ENCODE results near the gene CDIPT.
A peak's percentile ranks its signal among the peaks of the same experiment; 100 is the strongest.

Gene CDIPT

GRCh38 chr16:29857133-29857760 lies 5.8 kb downstream of the CDIPT start:
- no peak for ATAC-seq
- peaks cover 25% of the 10 kb centered on the region for H3K4me1 Mint-ChIP-seq
- no peaks in the 10 kb centered on the region for H3K9me3 Mint-ChIP-seq
- H3K27ac Mint-ChIP-seq = no peak overlapping the region
- peaks cover 40% of the 10 kb centered on the region for H3K36me3 Mint-ChIP-seq
- DNase-seq (ENCODE audit: low spot score in 2 of 2) = no peak
- no peak overlapping the region for H3K4me3 Mint-ChIP-seq

DNA sequence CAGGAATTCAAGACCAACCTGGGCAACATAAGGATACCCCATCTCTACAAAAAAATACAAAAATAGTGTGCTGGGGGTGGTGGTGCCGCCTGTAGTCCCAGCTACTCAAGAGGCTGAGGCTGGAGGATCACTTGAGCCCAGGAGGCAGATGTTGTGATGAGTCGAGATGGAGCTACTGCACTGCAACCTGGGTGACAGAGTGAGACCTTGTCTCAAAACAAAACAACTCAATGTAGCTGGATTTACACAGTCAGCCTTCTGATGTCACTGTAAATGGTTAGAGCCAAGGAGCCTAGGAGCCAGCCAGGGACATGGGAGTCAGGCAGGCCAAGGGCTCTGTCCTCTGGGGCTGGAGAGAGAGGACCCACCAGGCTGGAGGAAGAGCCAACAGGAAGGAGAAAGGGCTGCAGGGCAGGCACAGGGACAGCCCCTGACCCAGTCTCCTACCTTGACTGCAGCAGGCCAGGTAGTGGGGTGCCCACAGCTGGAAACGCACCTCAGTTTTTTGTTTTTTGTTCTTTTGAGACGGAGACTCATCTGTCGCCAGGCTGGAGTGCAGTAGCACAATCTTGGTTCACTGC lies 8.4 kb downstream of the CDIPT start:
- DNase-seq (ENCODE audit: low spot score in 2 of 2) (no peak), ATAC-seq (no peak)
- Mint-ChIP-seq H3K9me3 (no peaks in the 10 kb centered on the region), H3K4me1 (peaks cover 8% of the 10 kb centered on the region), H3K36me3 (peaks cover 23% of the 10 kb centered on the region), H3K4me3 (no peak overlapping the region), H3K27ac (peak overlapping the region; percentile 48)

GRCh38 chr16:29852654-29853053 lies 10.4 kb downstream of the CDIPT start:
- Mint-ChIP-seq H3K4me1 (peaks cover 5% of the 10 kb centered on the region), H3K4me3 (no peak overlapping the region), H3K9me3 (no peaks in the 10 kb centered on the region), H3K27ac (no peak overlapping the region), H3K36me3 (peaks cover 23% of the 10 kb centered on the region)
- DNase-seq (ENCODE audit: low spot score in 2 of 2) (no peak), ATAC-seq (no peak)

DNA sequence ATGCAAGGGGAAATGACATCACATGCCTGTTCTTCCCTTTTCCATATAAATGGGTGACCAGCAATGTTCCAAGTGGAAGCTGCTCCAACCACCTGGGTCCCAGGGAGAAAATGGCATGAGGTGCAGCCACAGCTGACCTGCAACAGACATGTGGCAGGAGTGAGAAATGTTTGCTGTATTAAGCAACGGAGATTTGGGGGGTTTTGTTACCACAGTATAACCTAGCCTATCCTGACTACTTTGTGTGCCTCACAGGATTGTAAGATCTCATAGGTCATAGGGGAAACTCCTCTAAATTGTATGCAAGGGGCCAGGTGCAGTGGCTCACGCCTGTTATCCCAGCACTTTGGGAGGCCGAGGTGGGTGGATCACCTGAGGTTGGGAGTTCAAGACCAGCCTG lies 12.0 kb downstream of the CDIPT start:
- DNase-seq (ENCODE audit: low spot score in 2 of 2) = no peak
- ATAC-seq = no peak
- H3K9me3 Mint-ChIP-seq = no peaks in the 10 kb centered on the region
- H3K36me3 Mint-ChIP-seq = peaks cover 34% of the 10 kb centered on the region
- H3K27ac Mint-ChIP-seq = no peak overlapping the region
- H3K4me1 Mint-ChIP-seq = peaks cover 10% of the 10 kb centered on the region
- H3K4me3 Mint-ChIP-seq = no peak overlapping the region

DNA sequence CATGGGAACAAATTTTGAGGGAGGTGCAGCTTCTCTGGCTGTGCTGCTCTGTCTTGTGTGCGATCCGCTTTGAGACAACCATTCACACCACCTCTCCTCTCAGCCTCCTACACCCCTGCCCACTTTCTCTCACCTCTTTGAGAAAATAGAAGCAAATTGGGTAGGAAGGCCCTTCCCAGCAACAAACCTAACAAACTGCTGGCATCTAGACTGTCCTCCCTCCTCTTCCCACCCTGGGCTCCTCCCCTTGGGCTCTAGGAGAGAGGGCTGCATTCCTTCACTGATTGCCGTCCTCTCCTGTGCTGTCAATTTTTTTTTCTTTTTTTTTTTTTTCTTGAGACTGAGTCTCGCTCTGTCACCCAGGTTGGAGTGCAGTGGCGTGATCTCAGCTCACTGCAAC lies 13.5 kb downstream of the CDIPT start:
- Mint-ChIP-seq H3K4me1 (peaks cover 10% of the 10 kb centered on the region), H3K36me3 (peaks cover 49% of the 10 kb centered on the region), H3K4me3 (no peak overlapping the region), H3K27ac (no peak overlapping the region), H3K9me3 (no peaks in the 10 kb centered on the region)
- ATAC-seq (no peak), DNase-seq (ENCODE audit: low spot score in 2 of 2) (no peak)

- Mint-ChIP-seq H3K36me3 (peaks cover 58% of the 10 kb centered on the region), H3K4me3 (no peak overlapping the region), H3K9me3 (no peaks in the 10 kb centered on the region), H3K4me1 (peaks cover 10% of the 10 kb centered on the region), H3K27ac (no peak overlapping the region)
- ATAC-seq (peak; percentile 93), DNase-seq (ENCODE audit: low spot score in 2 of 2) (peak; percentile 81 to 88)
These were observed 14.4 kb downstream of the CDIPT start for GRCh38 chr16:29848420-29849297.

DNA sequence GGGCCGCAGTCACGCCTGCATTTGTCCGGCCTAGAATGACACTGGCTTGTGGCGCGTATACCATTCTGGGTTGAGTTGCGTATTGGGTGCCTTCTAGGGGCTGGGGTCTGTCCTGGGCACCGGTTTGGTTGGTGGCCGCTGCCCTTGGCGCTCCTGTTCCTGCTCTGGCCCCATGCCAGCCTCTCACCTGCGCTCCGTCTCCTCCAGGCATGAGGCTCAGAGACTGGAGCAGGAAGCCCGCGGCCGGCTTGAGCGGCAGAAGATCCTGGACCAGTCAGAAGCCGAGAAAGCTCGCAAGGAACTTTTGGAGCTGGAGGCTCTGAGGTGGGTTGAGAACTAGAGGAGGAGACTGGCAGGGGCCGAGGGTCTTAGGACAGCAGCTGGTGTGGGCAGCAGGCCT lies 17.4 kb downstream of the CDIPT start:
- H3K27ac Mint-ChIP-seq = peak overlapping the region; percentile 63
- H3K4me3 Mint-ChIP-seq = no peak overlapping the region
- no peak for DNase-seq (ENCODE audit: low spot score in 2 of 2)
- no peak for ATAC-seq
- no peaks in the 10 kb centered on the region for H3K9me3 Mint-ChIP-seq
- peaks cover 10% of the 10 kb centered on the region for H3K4me1 Mint-ChIP-seq
- peaks cover 87% of the 10 kb centered on the region for H3K36me3 Mint-ChIP-seq

DNA sequence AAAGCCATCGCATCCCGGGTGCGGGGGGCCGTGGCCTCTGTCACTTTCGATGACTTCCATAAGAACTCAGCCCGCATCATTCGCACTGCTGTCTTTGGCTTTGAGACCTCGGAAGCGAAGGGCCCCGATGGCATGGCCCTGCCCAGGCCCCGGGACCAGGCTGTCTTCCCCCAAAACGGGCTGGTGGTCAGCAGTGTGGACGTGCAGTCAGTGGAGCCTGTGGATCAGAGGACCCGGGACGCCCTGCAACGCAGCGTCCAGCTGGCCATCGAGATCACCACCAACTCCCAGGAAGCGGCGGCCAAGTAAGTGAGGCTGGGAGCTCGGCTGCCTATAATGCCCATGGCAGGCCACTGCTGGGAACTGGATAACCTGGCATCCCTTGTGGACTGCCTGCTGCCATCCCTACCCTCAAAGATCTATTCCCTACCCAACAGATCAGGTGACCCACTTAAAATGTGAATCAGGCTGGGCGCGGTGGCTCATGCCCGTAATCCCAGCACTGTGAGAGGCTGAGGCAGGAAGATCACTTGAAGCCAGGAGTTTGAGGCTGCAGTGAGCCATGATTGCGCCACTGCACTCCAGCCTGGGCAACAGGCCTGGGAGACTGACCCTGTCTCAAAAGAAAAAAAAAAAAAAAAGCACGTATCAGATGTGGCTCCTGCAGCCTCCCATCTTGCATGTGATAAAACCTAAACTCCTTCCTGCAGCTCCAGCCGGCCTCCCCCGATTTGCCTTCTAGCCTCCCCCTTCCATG lies 18.3 kb downstream of the CDIPT start:
- Mint-ChIP-seq H3K4me3 (no peak overlapping the region), H3K9me3 (no peaks in the 10 kb centered on the region), H3K36me3 (peaks cover 94% of the 10 kb centered on the region), H3K4me1 (peaks cover 10% of the 10 kb centered on the region), H3K27ac (peak overlapping the region; percentile 63)
- no peak for ATAC-seq
- no peak for DNase-seq (ENCODE audit: low spot score in 2 of 2)

DNA sequence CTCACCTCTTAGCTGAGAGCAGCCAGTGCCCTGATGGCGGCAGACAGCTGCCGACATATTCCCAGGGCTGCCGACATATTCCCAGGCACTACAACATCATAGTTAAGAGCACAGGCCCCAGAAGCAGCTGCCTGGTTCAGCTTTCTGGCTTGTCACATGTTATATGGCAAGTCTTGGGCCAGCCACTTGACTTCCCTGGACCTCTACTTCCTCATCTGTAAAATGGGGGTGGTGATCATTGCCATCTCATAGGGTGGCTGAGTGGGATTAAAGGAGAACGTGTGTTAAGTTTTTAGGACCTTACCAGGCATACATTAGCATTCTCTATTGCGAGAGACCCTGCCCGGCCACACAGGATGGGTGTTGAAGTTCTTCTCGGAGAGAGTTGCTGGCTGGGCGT lies 19.1 kb downstream of the CDIPT start:
- no peak for ATAC-seq
- no peak overlapping the region for H3K4me3 Mint-ChIP-seq
- H3K36me3 Mint-ChIP-seq = peaks cover 94% of the 10 kb centered on the region
- peak overlapping the region; percentile 10 for H3K27ac Mint-ChIP-seq
- H3K9me3 Mint-ChIP-seq = no peaks in the 10 kb centered on the region
- DNase-seq (ENCODE audit: low spot score in 2 of 2) = no peak
- H3K4me1 Mint-ChIP-seq = peaks cover 10% of the 10 kb centered on the region

- Mint-ChIP-seq H3K36me3 (peaks cover 94% of the 10 kb centered on the region), H3K4me3 (no peak overlapping the region), H3K4me1 (peaks cover 4% of the 10 kb centered on the region), H3K27ac (peak overlapping the region; percentile 43), H3K9me3 (no peaks in the 10 kb centered on the region)
- DNase-seq (ENCODE audit: low spot score in 2 of 2) (no peak), ATAC-seq (no peak)
These were observed 20.2 kb downstream of the CDIPT start for GRCh38 chr16:29842732-29843346.

GRCh38 chr16:29841631-29842030 lies 21.4 kb downstream of the CDIPT start:
- H3K36me3 Mint-ChIP-seq = peaks cover 96% of the 10 kb centered on the region
- H3K4me1 Mint-ChIP-seq = no peaks in the 10 kb centered on the region
- H3K9me3 Mint-ChIP-seq = no peaks in the 10 kb centered on the region
- no peak overlapping the region for H3K27ac Mint-ChIP-seq
- ATAC-seq = no peak
- no peak for DNase-seq (ENCODE audit: low spot score in 2 of 2)
- H3K4me3 Mint-ChIP-seq = no peak overlapping the region

- ATAC-seq (no peak), DNase-seq (ENCODE audit: low spot score in 2 of 2) (no peak)
- H3K4me1 Mint-ChIP-seq = no peaks in the 10 kb centered on the region
- no peak overlapping the region for H3K27ac Mint-ChIP-seq
- peaks cover 99% of the 10 kb centered on the region for H3K36me3 Mint-ChIP-seq
- H3K4me3 Mint-ChIP-seq = no peak overlapping the region
- no peaks in the 10 kb centered on the region for H3K9me3 Mint-ChIP-seq
These were observed 22.8 kb downstream of the CDIPT start for GRCh38 chr16:29840240-29840639.

DNA sequence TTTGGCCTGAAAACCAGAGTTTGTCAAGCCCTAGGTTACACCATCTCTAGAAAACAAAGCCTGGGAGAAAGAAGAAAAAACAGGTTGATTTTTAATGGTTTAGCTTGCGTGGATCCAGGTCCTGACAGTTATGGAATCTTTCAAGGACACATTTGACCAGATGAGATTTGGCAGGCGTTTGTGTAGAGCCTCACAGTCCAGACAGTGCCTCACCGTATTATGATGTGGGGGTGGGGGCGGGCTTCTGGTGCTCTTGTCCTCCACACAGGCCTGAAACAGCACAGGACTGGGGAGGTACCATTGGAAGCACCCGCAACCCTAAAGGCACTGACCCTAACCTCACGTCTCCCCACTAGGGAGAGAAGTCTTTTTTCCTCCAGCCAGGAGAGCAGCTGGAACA lies 23.2 kb downstream of the CDIPT start:
- ATAC-seq = no peak
- Mint-ChIP-seq H3K4me1 (no peaks in the 10 kb centered on the region), H3K36me3 (peaks cover 99% of the 10 kb centered on the region), H3K4me3 (no peak overlapping the region), H3K27ac (peak overlapping the region; percentile 6), H3K9me3 (no peaks in the 10 kb centered on the region)
- no peak for DNase-seq (ENCODE audit: low spot score in 2 of 2)

DNA sequence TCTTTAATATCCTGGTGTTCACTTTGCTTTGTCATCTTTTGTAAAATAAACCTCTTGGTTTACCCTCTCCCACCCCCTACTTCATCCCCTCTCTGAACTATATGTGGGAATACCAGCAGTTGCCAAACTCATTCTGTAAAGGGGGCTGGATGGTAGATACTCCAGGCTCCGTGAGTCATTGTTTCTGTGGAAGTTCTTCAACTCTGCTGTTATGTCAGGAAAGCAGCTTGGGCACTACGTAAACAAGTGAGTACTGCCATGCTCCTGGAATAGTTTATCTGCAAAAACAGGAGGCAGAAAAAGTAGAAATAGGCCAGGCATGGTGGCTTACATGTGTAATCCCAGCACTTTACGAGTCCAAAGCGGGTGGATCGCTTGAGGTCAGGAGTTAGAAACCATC lies 25.2 kb downstream of the CDIPT start:
- no peak overlapping the region for H3K27ac Mint-ChIP-seq
- no peak for ATAC-seq
- H3K9me3 Mint-ChIP-seq = no peaks in the 10 kb centered on the region
- no peak overlapping the region for H3K4me3 Mint-ChIP-seq
- no peaks in the 10 kb centered on the region for H3K4me1 Mint-ChIP-seq
- no peak for DNase-seq (ENCODE audit: low spot score in 2 of 2)
- H3K36me3 Mint-ChIP-seq = peaks cover 100% of the 10 kb centered on the region

- no peak for DNase-seq (ENCODE audit: low spot score in 2 of 2)
- no peaks in the 10 kb centered on the region for H3K4me1 Mint-ChIP-seq
- peak overlapping the region; percentile 40 for H3K27ac Mint-ChIP-seq
- ATAC-seq = no peak
- no peak overlapping the region for H3K4me3 Mint-ChIP-seq
- peaks cover 100% of the 10 kb centered on the region for H3K36me3 Mint-ChIP-seq
- H3K9me3 Mint-ChIP-seq = no peaks in the 10 kb centered on the region
These were observed 26.4 kb downstream of the CDIPT start for GRCh38 chr16:29836623-29837022.
